ENCODE results near the gene CDC42BPA. TPM values are rescaled to one million over a fixed set of nuclear protein-coding genes. Genes with fewer than 3 reads are reported as not detected.

The CDC42BPA gene
- polyA plus RNA-seq, 1 donor from 2014 or later, result 22.9 TPM

- no peaks in the 10 kb centered on the region for H3K9me3 ChIP-seq (ENCODE audit: low read length)
- TF ChIP-seq RAD21 (conservative IDR thresholded peaks at IDR 0.05), result no peak
- TF ChIP-seq EP300 (conservative IDR thresholded peaks at IDR 0.05; ENCODE audit: poor library complexity, severe bottlenecking), result no peak
- no peak for TF ChIP-seq SMC3 (conservative IDR thresholded peaks at IDR 0.05; ENCODE audit: poor library complexity)
- no peak for TF ChIP-seq POLR2AphosphoS5 (IDR thresholded peaks at IDR 0.05)
- TF ChIP-seq MXI1 (conservative IDR thresholded peaks at IDR 0.05; ENCODE audit: poor library complexity, severe bottlenecking), result no peak
- no peak for TF ChIP-seq REST (IDR thresholded peaks at IDR 0.05; ENCODE audit: borderline replicate concordance)
- no peak for TF ChIP-seq CTCF (IDR thresholded peaks at IDR 0.05; ENCODE audit: poor library complexity, severe bottlenecking)
- TF ChIP-seq EZH2 (IDR thresholded peaks at IDR 0.05; ENCODE audit: borderline replicate concordance, insufficient read depth, low read length, poor library complexity, severe bottlenecking), result no peak
- no peak for TF ChIP-seq TAF1 (IDR thresholded peaks at IDR 0.05; ENCODE audit: low read depth)
- H3K27me3 ChIP-seq (ENCODE audit: insufficient read depth, low read depth, low read length), result no peaks in the 10 kb centered on the region
- H3K4me3 ChIP-seq (ENCODE audit: low read length), result no peak overlapping the region
- H3K27ac ChIP-seq (ENCODE audit: low read length), result no peak overlapping the region
- H3K9ac ChIP-seq (ENCODE audit: low read length), result no peak overlapping the region
- H2AFZ ChIP-seq (ENCODE audit: low read depth, low read length), result no peak overlapping the region
- H3K79me2 ChIP-seq (replicated peaks; ENCODE audit: insufficient read depth, low read length), result no peaks in the 10 kb centered on the region
- no peak overlapping the region for H3K4me2 ChIP-seq (ENCODE audit: low read length)
- no peaks in the 10 kb centered on the region for H3K9me2 ChIP-seq (ENCODE audit: insufficient read depth, low read length)
- H3K36me3 ChIP-seq (ENCODE audit: insufficient read depth, low read length), result no peaks in the 10 kb centered on the region
- H3F3A ChIP-seq (ENCODE audit: insufficient read depth, low read length, poor library complexity, severe bottlenecking), result no peaks in the 10 kb centered on the region
- H4K20me1 ChIP-seq (ENCODE audit: insufficient read depth), result no peaks in the 10 kb centered on the region
Observed at GRCh38 chr1:226943156-226943555, 375.1 kb downstream of the CDC42BPA start.

- H3F3A ChIP-seq (ENCODE audit: insufficient read depth, low read length, poor library complexity, severe bottlenecking), result no peaks in the 10 kb centered on the region
- no peaks in the 10 kb centered on the region for H3K79me2 ChIP-seq (replicated peaks; ENCODE audit: insufficient read depth, low read length)
- no peak overlapping the region for H3K9ac ChIP-seq (ENCODE audit: low read length)
- no peak overlapping the region for H3K27ac ChIP-seq (ENCODE audit: low read length)
- no peaks in the 10 kb centered on the region for H3K9me2 ChIP-seq (ENCODE audit: insufficient read depth, low read length)
- no peaks in the 10 kb centered on the region for H3K36me3 ChIP-seq (ENCODE audit: insufficient read depth, low read length)
- no peak overlapping the region for H3K4me2 ChIP-seq (ENCODE audit: low read length)
- no peak overlapping the region for H2AFZ ChIP-seq (ENCODE audit: low read depth, low read length)
- no peaks in the 10 kb centered on the region for H3K9me3 ChIP-seq (ENCODE audit: low read length)
- no peaks in the 10 kb centered on the region for H3K27me3 ChIP-seq (ENCODE audit: insufficient read depth, low read depth, low read length)
- no peaks in the 10 kb centered on the region for H4K20me1 ChIP-seq (ENCODE audit: insufficient read depth)
- no peak for TF ChIP-seq EP300 (conservative IDR thresholded peaks at IDR 0.05; ENCODE audit: poor library complexity, severe bottlenecking)
- TF ChIP-seq POLR2AphosphoS5 (IDR thresholded peaks at IDR 0.05), result no peak
- TF ChIP-seq CTCF (IDR thresholded peaks at IDR 0.05; ENCODE audit: poor library complexity, severe bottlenecking), result no peak
- TF ChIP-seq MXI1 (conservative IDR thresholded peaks at IDR 0.05; ENCODE audit: poor library complexity, severe bottlenecking), result no peak
- TF ChIP-seq RAD21 (conservative IDR thresholded peaks at IDR 0.05), result no peak
- no peak for TF ChIP-seq EZH2 (IDR thresholded peaks at IDR 0.05; ENCODE audit: borderline replicate concordance, insufficient read depth, low read length, poor library complexity, severe bottlenecking)
- TF ChIP-seq SMC3 (conservative IDR thresholded peaks at IDR 0.05; ENCODE audit: poor library complexity), result no peak
- H3K4me3 ChIP-seq (ENCODE audit: low read length), result no peak overlapping the region
Observed at GRCh38 chr1:226942392-226942791, 375.9 kb downstream of the CDC42BPA start.
